Neural crest cell (in vitro differentiated cells): ENCODE results near the gene TCFL5. TPM values are rescaled to one million over a fixed set of nuclear protein-coding genes. Genes with fewer than 3 reads are reported as not detected.

ENCODE experiments used
- DNase-seq: peaks from one replicate; pipeline ENCODE4 v3.0.0; 2021; ENCODE audit warnings: low read depth, mixed read lengths, low spot score
- H3K27ac Mint-ChIP-seq: one replicate; pipeline ENCODE4 v1.8.0; 2021; ENCODE audit warnings: mild to moderate bottlenecking, mixed read lengths; ENCODE audit not compliant: unreplicated experiment
- H3K27me3 Mint-ChIP-seq: 2 replicates; pipeline ENCODE4 v1.8.0; 2021; ENCODE audit warnings: low read depth, mild to moderate bottlenecking, mixed read lengths
- H3K36me3 Mint-ChIP-seq: 2 replicates; pipeline ENCODE4 v1.8.0; 2021; ENCODE audit warnings: low read depth, mild to moderate bottlenecking, mixed read lengths
- H3K4me1 Mint-ChIP-seq: 2 replicates; pipeline ENCODE4 v1.8.0; 2021; ENCODE audit warnings: mixed read lengths
- H3K4me3 Mint-ChIP-seq: one replicate; pipeline ENCODE4 v1.8.0; 2021; ENCODE audit warnings: mild to moderate bottlenecking, mixed read lengths
- H3K9me3 Mint-ChIP-seq: 2 replicates; pipeline ENCODE4 v1.8.0; 2021; ENCODE audit warnings: mixed read lengths
- total RNA-seq: library from RNA; stranded (reverse); gene quantifications from 2 replicates; pipeline ENCODE4 v1.2.1, GENCODE V29; 2021
- TF ChIP-seq, protein P1 (sequence below): fragments of 200-600 bp; sonication (generic); conservative IDR thresholded peaks from 2 replicates; pipeline ENCODE4 v1.5.0; 2021; ENCODE audit warnings: antibody characterized with exemption, mild to moderate bottlenecking

TCFL5 gene
- total RNA-seq, 1 donor from 2014 or later, result 17.6 TPM

DNA sequence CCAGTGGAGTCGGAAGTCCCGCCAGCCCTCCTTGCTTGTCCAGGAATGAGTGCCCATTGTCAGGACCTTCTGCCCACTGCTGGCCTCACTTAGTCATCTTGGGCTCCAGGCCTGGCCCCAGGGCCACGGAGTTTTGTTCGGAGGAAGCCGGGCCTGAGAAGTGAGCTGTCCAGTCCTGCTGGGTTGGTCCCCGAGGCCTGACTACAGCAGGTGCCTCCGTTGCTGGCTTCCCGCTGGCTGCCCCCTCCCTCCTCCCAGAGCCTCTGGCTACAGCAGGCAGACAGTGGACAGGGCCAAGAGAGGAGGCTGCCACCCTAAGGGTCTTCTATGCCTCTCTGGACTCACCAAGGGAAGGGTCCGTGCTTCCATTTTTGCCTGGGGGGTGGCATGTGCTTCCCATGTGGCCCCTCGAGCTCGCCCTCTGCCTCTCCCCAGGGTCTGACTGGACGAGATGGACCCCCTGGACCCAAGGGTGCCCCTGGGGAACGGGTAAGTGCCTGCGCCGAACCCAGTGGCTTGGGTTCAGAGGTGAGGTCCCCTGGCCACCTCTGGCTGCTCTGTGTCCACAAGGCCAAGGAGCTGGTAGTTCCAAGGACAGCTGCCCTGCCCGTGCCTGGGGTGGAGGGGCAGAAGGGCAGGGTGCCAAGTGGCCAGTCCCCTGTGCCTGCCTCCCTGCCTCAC lies 42.0 kb downstream of the TCFL5 start:
- Mint-ChIP-seq H3K4me1 (peaks cover 22% of the 10 kb centered on the region), H3K36me3 (no peaks in the 10 kb centered on the region), H3K27me3 (peaks cover 28% of the 10 kb centered on the region), H3K27ac (no peak overlapping the region), H3K4me3 (no peak overlapping the region), H3K9me3 (no peaks in the 10 kb centered on the region)
- no peak for DNase-seq
- TF ChIP-seq, protein P1, sequence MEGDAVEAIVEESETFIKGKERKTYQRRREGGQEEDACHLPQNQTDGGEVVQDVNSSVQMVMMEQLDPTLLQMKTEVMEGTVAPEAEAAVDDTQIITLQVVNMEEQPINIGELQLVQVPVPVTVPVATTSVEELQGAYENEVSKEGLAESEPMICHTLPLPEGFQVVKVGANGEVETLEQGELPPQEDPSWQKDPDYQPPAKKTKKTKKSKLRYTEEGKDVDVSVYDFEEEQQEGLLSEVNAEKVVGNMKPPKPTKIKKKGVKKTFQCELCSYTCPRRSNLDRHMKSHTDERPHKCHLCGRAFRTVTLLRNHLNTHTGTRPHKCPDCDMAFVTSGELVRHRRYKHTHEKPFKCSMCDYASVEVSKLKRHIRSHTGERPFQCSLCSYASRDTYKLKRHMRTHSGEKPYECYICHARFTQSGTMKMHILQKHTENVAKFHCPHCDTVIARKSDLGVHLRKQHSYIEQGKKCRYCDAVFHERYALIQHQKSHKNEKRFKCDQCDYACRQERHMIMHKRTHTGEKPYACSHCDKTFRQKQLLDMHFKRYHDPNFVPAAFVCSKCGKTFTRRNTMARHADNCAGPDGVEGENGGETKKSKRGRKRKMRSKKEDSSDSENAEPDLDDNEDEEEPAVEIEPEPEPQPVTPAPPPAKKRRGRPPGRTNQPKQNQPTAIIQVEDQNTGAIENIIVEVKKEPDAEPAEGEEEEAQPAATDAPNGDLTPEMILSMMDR, result no peak

GRCh38 chr20:62818592-62819493 lies 42.8 kb downstream of the TCFL5 start:
- peaks cover 33% of the 10 kb centered on the region for H3K27me3 Mint-ChIP-seq
- TF ChIP-seq, protein P1, result no peak
- peak; percentile 60 for DNase-seq
- no peaks in the 10 kb centered on the region for H3K36me3 Mint-ChIP-seq
- peak overlapping the region; percentile 93 for H3K27ac Mint-ChIP-seq
- H3K9me3 Mint-ChIP-seq, result no peaks in the 10 kb centered on the region
- peaks cover 22% of the 10 kb centered on the region for H3K4me1 Mint-ChIP-seq
- H3K4me3 Mint-ChIP-seq, result peak overlapping the region; percentile 69

DNA sequence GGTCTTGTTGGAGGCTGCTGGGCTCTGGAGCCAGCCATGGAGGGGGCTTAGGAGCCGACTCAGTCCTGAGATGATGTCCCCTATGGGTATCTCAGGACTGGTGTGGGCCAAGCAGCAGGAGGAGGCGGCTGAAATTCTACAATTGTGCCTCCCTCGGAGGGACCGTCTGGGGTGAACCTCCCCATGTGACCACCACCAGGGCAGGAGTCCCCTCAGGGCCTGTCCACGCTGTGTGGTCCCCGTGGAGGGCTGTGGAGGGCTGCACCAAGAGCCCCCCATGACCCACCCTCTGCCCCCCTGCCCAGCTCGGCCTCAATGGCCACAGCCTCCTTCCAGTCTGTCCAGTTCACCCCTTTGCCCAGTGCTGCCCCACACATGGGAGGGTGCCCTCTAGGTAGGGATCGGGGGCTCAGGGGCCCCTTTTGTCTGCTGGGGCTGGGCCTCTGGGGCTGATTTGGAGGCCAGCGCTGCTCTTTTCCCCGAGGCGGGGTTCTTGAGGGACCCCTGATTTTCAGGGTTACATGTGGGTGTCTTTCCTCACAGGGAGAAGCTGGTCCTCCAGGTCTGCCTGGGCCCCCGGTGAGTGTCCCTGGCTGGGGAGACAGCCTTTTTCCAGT lies 43.5 kb downstream of the TCFL5 start:
- H3K27ac Mint-ChIP-seq, result peak overlapping the region; percentile 93
- peaks cover 33% of the 10 kb centered on the region for H3K27me3 Mint-ChIP-seq
- H3K9me3 Mint-ChIP-seq, result no peaks in the 10 kb centered on the region
- TF ChIP-seq, protein P1, result no peak
- DNase-seq, result no peak
- H3K36me3 Mint-ChIP-seq, result no peaks in the 10 kb centered on the region
- H3K4me3 Mint-ChIP-seq, result peak overlapping the region; percentile 69
- H3K4me1 Mint-ChIP-seq, result peaks cover 15% of the 10 kb centered on the region

- Mint-ChIP-seq H3K4me1 (peaks cover 11% of the 10 kb centered on the region), H3K4me3 (peak within 1 kb of the TSS; percentile 68), H3K9me3 (no peaks in the 10 kb centered on the region), H3K27me3 (peaks cover 33% of the 10 kb centered on the region), H3K27ac (no peak within 1 kb of the TSS), H3K36me3 (no peaks in the 10 kb centered on the region)
- peak; percentile 59 for DNase-seq
- TF ChIP-seq, protein P1, result no peak
Observed at GRCh38 chr20:62816884-62817873, 44.4 kb downstream of the TCFL5 start, which contains the start of gene COL9A3. TSS of gene COL9A3 (plus strand) at chr20:62817050. CDS start at chr20:62817065, 15 bp downstream.
